ENCODE measurements around the gene GPRASP1.

The GPRASP1 gene

DNA sequence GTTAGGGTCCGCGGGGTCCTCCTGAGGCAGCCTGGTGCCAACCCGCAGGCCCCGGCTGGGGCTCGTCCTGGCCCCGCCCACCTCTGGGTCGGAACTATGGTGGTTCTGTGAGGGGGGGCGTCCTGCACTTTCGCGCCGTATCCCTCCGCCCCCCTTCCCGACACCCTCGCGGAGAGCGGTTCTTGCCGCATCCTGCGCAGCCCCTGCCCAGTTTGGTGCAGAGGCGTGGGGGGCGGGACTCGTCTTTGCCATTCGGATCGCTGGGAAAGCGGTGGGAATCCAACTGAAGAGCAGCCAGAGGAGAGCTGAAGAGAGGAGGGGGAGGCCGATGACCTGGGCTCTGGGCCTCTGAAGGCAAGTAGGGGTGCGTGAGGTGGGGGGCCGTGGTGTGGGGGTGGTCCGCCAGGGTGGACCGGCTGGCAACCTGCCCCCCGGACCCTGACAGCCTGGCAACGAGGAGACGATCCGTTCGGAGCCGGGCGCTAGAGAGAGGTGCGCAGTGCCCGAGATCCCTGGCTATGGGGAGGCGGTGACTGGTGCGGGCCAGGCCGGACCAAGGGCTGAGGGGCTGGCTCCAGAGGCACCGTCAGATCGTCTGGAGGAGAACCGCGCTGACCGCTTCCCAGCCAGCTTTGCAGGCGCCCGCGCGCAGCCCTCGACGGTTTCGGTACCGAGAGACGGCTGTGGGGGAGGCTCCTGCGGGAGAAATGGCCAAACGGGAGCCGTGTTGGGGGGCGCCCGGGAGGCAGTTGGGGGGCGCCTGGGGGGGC lies at the start of gene GPRASP1:
TSS of gene GPRASP1 (plus strand) at position 242 of the 770 bp plus-strand sequence. CDS start 2,431 bp downstream, outside the sequence.
- peak within 1 kb of the TSS; percentile 64 for H3K4me3 ChIP-seq (ENCODE audit: low read depth, low read length)
- H3K27ac ChIP-seq (ENCODE audit: low read depth, low read length), result no peak within 1 kb of the TSS
- H3K9me3 ChIP-seq (ENCODE audit: control insufficient read depth, insufficient read depth, low read depth, low read length), result peaks cover 5% of the 10 kb centered on the region; the same call in 1 of the 2 replicates
- peaks cover 25% of the 10 kb centered on the region for H3K27me3 ChIP-seq (ENCODE audit: control insufficient read depth, insufficient read depth, low read length)
- no peaks in the 10 kb centered on the region for H3K36me3 ChIP-seq (ENCODE audit: control insufficient read depth, insufficient read depth, low read length)
- 0 out of 2 replicates have a peak, but pooled peaks cover 3% of the 10 kb centered on the region for H3K4me1 ChIP-seq (ENCODE audit: control insufficient read depth, insufficient read depth, low read length)
- H3K9ac ChIP-seq (ENCODE audit: low read length), result no peak within 1 kb of the TSS

DNA sequence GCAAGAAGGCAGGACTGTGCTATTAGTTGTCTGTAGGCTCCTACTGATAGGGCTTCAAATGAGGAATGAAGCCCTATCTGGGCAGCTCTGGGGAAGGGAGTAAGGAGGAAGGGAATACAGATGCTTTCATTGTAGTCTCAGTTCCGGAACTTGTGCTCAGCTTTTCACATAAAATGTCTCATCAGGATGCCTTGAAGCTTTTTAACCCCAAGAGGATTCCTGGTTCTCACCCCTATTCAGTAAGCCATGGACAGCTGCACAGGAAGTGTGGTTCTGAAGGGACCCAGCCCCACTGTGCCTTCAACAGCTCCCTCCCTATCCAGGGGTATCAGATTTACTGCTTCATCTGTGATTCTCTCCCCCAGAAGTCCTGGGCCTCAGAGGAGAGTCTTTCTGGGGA lies 47.0 kb upstream of the GPRASP1 start:
- Histone ChIP-seq H3K4me3 (ENCODE audit: low read depth, low read length) (no peak overlapping the region), H3K27ac (ENCODE audit: low read depth, low read length) (no peak overlapping the region), H3K27me3 (ENCODE audit: control insufficient read depth, insufficient read depth, low read length) (no peaks in the 10 kb centered on the region), H3K36me3 (ENCODE audit: control insufficient read depth, insufficient read depth, low read length) (peaks cover 19% of the 10 kb centered on the region), H3K9ac (ENCODE audit: low read length) (no peak overlapping the region), H3K4me1 (ENCODE audit: control insufficient read depth, insufficient read depth, low read length) (peaks cover 2% of the 10 kb centered on the region; the same call in 1 of the 2 replicates), H3K9me3 (ENCODE audit: control insufficient read depth, insufficient read depth, low read depth, low read length) (no peaks in the 10 kb centered on the region; the same call in 1 of the 2 replicates)

GRCh38 chrX:102606115-102606514 lies 45.2 kb upstream of the GPRASP1 start:
- H3K9me3 ChIP-seq (ENCODE audit: control insufficient read depth, insufficient read depth, low read depth, low read length), result peaks cover under 1% of the 10 kb centered on the region; the same call in 1 of the 2 replicates
- H3K4me1 ChIP-seq (ENCODE audit: control insufficient read depth, insufficient read depth, low read length), result peaks cover 2% of the 10 kb centered on the region; the same call in 1 of the 2 replicates
- no peak overlapping the region for H3K4me3 ChIP-seq (ENCODE audit: low read depth, low read length)
- no peaks in the 10 kb centered on the region for H3K27me3 ChIP-seq (ENCODE audit: control insufficient read depth, insufficient read depth, low read length)
- H3K27ac ChIP-seq (ENCODE audit: low read depth, low read length), result no peak overlapping the region
- H3K36me3 ChIP-seq (ENCODE audit: control insufficient read depth, insufficient read depth, low read length), result peaks cover 19% of the 10 kb centered on the region
- no peak overlapping the region for H3K9ac ChIP-seq (ENCODE audit: low read length)

DNA sequence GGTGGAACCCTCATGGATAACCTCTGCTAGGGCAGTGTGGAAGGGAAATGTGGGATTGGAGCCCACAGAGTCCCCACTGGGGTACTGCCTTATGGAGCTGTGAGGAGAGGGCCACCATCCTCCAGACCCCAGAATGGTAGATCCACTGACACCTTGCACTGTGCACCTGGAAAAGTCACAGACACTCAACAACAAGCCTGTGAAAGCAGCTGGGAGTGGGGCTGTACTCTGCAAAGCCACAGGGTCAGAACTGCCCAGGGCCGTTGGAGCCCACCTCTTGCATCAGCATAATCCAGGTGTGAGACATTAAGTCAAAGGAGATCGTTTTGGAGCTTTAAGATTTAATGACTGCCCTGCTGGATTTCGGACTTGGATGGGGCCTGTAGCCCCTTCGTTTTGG lies 40.4 kb upstream of the GPRASP1 start:
- Histone ChIP-seq H3K27ac (ENCODE audit: low read depth, low read length) (no peak overlapping the region), H3K36me3 (ENCODE audit: control insufficient read depth, insufficient read depth, low read length) (peaks cover 2% of the 10 kb centered on the region; the same call in 1 of the 2 replicates), H3K9me3 (ENCODE audit: control insufficient read depth, insufficient read depth, low read depth, low read length) (peaks cover 7% of the 10 kb centered on the region; the same call in 1 of the 2 replicates), H3K27me3 (ENCODE audit: control insufficient read depth, insufficient read depth, low read length) (no peaks in the 10 kb centered on the region), H3K4me3 (ENCODE audit: low read depth, low read length) (no peak overlapping the region), H3K9ac (ENCODE audit: low read length) (no peak overlapping the region), H3K4me1 (ENCODE audit: control insufficient read depth, insufficient read depth, low read length) (no peaks in the 10 kb centered on the region)

DNA sequence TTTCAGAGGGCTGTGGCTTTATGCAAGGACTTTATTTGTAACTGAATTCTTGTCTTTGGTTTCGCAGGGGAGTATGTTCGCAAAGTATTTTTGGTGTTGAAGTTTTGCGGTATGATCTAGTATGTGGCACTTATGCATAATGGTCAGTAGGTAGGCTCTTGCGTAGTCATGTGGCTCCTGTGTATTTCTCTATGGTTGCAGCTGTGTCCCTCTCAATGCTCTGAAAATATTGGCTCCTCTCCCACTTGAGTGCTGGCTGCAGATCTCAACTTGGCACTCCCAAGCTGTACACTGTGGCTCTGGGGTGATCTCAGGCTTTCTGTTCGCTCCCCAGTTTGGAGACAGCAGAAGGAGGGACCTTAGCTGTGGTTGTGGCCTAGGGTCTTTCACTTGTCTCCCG lies 27.2 kb upstream of the GPRASP1 start:
- Histone ChIP-seq H3K9me3 (ENCODE audit: control insufficient read depth, insufficient read depth, low read depth, low read length) (peaks cover 44% of the 10 kb centered on the region), H3K27me3 (ENCODE audit: control insufficient read depth, insufficient read depth, low read length) (no peaks in the 10 kb centered on the region), H3K4me3 (ENCODE audit: low read depth, low read length) (no peak overlapping the region), H3K27ac (ENCODE audit: low read depth, low read length) (no peak overlapping the region), H3K36me3 (ENCODE audit: control insufficient read depth, insufficient read depth, low read length) (no peaks in the 10 kb centered on the region; the same call in 1 of the 2 replicates), H3K9ac (ENCODE audit: low read length) (no peak overlapping the region), H3K4me1 (ENCODE audit: control insufficient read depth, insufficient read depth, low read length) (no peaks in the 10 kb centered on the region)

GRCh38 chrX:102627640-102628039 lies 23.6 kb upstream of the GPRASP1 start:
- no peaks in the 10 kb centered on the region for H3K27me3 ChIP-seq (ENCODE audit: control insufficient read depth, insufficient read depth, low read length)
- no peak overlapping the region for H3K27ac ChIP-seq (ENCODE audit: low read depth, low read length)
- H3K9me3 ChIP-seq (ENCODE audit: control insufficient read depth, insufficient read depth, low read depth, low read length), result peaks cover 20% of the 10 kb centered on the region; the same call in 1 of the 2 replicates
- H3K9ac ChIP-seq (ENCODE audit: low read length), result no peak overlapping the region
- H3K4me1 ChIP-seq (ENCODE audit: control insufficient read depth, insufficient read depth, low read length), result no peaks in the 10 kb centered on the region
- H3K36me3 ChIP-seq (ENCODE audit: control insufficient read depth, insufficient read depth, low read length), result no peaks in the 10 kb centered on the region; the same call in 1 of the 2 replicates
- H3K4me3 ChIP-seq (ENCODE audit: low read depth, low read length), result no peak overlapping the region

GRCh38 chrX:102637561-102637960 lies 13.7 kb upstream of the GPRASP1 start:
- Histone ChIP-seq H3K4me1 (ENCODE audit: control insufficient read depth, insufficient read depth, low read length) (no peaks in the 10 kb centered on the region), H3K27ac (ENCODE audit: low read depth, low read length) (no peak overlapping the region), H3K27me3 (ENCODE audit: control insufficient read depth, insufficient read depth, low read length) (no peaks in the 10 kb centered on the region; the same call in 1 of the 2 replicates), H3K4me3 (ENCODE audit: low read depth, low read length) (no peak overlapping the region), H3K9ac (ENCODE audit: low read length) (no peak overlapping the region), H3K9me3 (ENCODE audit: control insufficient read depth, insufficient read depth, low read depth, low read length) (peaks cover 3% of the 10 kb centered on the region; the same call in 1 of the 2 replicates), H3K36me3 (ENCODE audit: control insufficient read depth, insufficient read depth, low read length) (no peaks in the 10 kb centered on the region)

DNA sequence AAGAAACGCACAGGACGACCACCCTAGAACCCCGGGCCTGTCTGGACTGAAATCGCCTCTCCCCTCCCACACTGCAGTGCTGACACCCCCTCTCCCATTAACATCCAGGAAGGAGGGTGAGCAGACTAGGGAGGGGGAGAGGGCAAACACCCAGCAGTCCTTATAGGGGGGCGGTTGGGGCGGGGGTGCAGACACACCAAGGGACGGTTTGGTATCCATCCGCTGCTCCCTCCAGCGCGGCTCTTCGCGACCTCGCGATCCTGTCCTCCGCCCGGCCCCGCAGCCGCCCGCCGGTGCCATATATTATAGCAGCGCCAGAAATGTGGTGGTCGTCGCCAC lies 411 bp upstream of the GPRASP1 start:
- H3K4me3 ChIP-seq (ENCODE audit: low read depth, low read length), result peak overlapping the region; percentile 64
- H3K9me3 ChIP-seq (ENCODE audit: control insufficient read depth, insufficient read depth, low read depth, low read length), result peaks cover 3% of the 10 kb centered on the region; the same call in 1 of the 2 replicates
- no peak overlapping the region for H3K9ac ChIP-seq (ENCODE audit: low read length)
- no peak overlapping the region for H3K27ac ChIP-seq (ENCODE audit: low read depth, low read length)
- 0 out of 2 replicates have a peak, but pooled peaks cover 3% of the 10 kb centered on the region for H3K4me1 ChIP-seq (ENCODE audit: control insufficient read depth, insufficient read depth, low read length)
- no peaks in the 10 kb centered on the region for H3K36me3 ChIP-seq (ENCODE audit: control insufficient read depth, insufficient read depth, low read length)
- H3K27me3 ChIP-seq (ENCODE audit: control insufficient read depth, insufficient read depth, low read length), result peaks cover 22% of the 10 kb centered on the region

- peaks cover 6% of the 10 kb centered on the region; the same call in 1 of the 2 replicates for H3K9me3 ChIP-seq (ENCODE audit: control insufficient read depth, insufficient read depth, low read depth, low read length)
- H3K36me3 ChIP-seq (ENCODE audit: control insufficient read depth, insufficient read depth, low read length), result no peaks in the 10 kb centered on the region
- H3K27me3 ChIP-seq (ENCODE audit: control insufficient read depth, insufficient read depth, low read length), result peaks cover 25% of the 10 kb centered on the region
- peak overlapping the region; percentile 64 for H3K4me3 ChIP-seq (ENCODE audit: low read depth, low read length)
- H3K9ac ChIP-seq (ENCODE audit: low read length), result no peak overlapping the region
- 0 out of 2 replicates have a peak, but pooled peaks cover 3% of the 10 kb centered on the region for H3K4me1 ChIP-seq (ENCODE audit: control insufficient read depth, insufficient read depth, low read length)
- H3K27ac ChIP-seq (ENCODE audit: low read depth, low read length), result no peak overlapping the region
Measured at GRCh38 chrX:102652031-102652688, 877 bp downstream of the GPRASP1 start.

GRCh38 chrX:102654696-102655095 lies 3.4 kb downstream of the GPRASP1 start:
- no peak overlapping the region for H3K9ac ChIP-seq (ENCODE audit: low read length)
- no peak overlapping the region for H3K27ac ChIP-seq (ENCODE audit: low read depth, low read length)
- peaks cover 6% of the 10 kb centered on the region; the same call in 1 of the 2 replicates for H3K9me3 ChIP-seq (ENCODE audit: control insufficient read depth, insufficient read depth, low read depth, low read length)
- 0 out of 2 replicates have a peak, but pooled peaks cover 3% of the 10 kb centered on the region for H3K4me1 ChIP-seq (ENCODE audit: control insufficient read depth, insufficient read depth, low read length)
- H3K27me3 ChIP-seq (ENCODE audit: control insufficient read depth, insufficient read depth, low read length), result peaks cover 22% of the 10 kb centered on the region
- no peaks in the 10 kb centered on the region for H3K36me3 ChIP-seq (ENCODE audit: control insufficient read depth, insufficient read depth, low read length)
- H3K4me3 ChIP-seq (ENCODE audit: low read depth, low read length), result no peak overlapping the region

GRCh38 chrX:102658556-102658955 lies 7.3 kb downstream of the GPRASP1 start:
- no peaks in the 10 kb centered on the region for H3K36me3 ChIP-seq (ENCODE audit: control insufficient read depth, insufficient read depth, low read length)
- H3K9ac ChIP-seq (ENCODE audit: low read length), result no peak overlapping the region
- peaks cover 6% of the 10 kb centered on the region; the same call in 1 of the 2 replicates for H3K27me3 ChIP-seq (ENCODE audit: control insufficient read depth, insufficient read depth, low read length)
- no peaks in the 10 kb centered on the region for H3K4me1 ChIP-seq (ENCODE audit: control insufficient read depth, insufficient read depth, low read length)
- H3K9me3 ChIP-seq (ENCODE audit: control insufficient read depth, insufficient read depth, low read depth, low read length), result peaks cover 6% of the 10 kb centered on the region
- no peak overlapping the region for H3K27ac ChIP-seq (ENCODE audit: low read depth, low read length)
- no peak overlapping the region for H3K4me3 ChIP-seq (ENCODE audit: low read depth, low read length)
